GF-D8 (cell line): ENCODE measurements around the gene DPYD.

Experiments used
- DNase-seq: peaks from one replicate; lab custom pipeline; 2025; lab: John Stamatoyannopoulos, UW

DPYD gene

DNA sequence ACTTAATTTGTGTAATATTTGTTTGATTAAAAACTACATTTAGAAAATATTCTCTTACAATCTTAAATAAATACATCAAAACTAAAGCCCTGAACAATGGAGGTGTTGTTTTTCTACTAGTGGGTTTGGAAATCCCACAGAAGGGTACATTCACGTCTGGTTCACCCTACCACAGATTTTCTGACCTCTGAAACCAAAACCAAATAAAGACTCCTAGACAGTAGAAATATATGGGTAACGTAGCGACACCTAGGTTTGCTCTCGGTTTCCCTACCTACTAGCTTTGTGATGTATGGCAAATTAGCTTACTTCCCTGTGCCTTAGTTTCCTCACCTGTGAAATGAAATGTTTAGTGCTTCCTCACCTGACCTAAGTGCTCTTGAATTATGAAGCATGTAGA lies 312.6 kb downstream of the DPYD start:
- no peak for DNase-seq

DNA sequence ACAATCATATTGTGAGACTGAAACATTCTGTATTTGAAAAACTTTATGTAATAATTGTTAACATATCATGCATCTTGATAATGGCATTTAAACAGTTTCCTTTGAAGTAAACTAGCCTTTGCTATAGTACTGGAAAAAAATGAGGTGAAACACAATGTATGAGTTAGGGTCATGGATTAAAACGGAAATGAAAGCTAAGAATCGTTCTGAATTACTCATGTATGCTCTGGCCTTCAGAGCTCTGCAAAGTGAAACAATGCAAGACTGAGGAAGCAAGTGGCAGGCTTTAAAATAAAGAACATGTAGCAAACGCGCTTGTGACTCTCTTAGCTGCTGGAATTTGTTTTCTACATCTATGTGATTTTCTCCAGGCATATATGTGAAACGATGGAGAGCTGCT lies 317.1 kb downstream of the DPYD start:
- no peak for DNase-seq

DNA sequence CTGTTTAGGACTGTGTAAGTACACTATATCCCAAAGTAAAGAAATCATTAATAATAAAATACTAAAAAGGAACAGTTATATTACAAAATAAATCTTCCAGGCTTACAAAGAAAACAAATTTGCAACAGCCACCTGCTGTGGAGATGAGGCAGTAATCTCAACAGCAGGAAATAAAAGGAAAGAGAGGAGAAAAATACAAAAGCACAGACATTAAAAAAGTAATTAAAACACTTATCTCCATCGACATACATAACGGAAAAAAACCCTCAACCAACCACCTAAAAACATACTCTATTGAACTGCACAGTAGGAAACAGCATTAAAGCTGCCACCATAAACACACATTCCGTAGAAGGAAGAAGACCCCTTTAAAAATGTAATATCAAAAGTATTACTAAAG lies 317.6 kb downstream of the DPYD start:
- DNase-seq: no peak

DNA sequence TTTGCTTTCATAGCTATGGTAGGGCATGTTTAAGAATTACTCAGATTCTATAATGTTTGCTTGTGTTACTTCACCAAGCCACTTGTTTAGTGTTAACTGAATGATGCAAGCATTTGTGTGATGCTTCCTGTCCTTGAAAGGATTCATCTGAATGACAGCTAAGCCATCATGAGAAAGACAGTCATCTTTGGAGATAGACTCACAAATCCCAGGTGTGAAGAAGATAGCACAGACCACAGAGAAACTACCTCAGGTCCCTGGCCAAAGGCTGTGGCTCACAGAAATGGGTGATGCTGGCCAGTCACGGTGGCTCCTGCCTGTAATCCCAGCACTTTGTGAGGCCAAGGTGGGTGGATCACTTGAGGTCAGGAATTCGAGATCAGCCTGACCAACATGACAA lies 321.4 kb downstream of the DPYD start:
- DNase-seq: no peak

DNA sequence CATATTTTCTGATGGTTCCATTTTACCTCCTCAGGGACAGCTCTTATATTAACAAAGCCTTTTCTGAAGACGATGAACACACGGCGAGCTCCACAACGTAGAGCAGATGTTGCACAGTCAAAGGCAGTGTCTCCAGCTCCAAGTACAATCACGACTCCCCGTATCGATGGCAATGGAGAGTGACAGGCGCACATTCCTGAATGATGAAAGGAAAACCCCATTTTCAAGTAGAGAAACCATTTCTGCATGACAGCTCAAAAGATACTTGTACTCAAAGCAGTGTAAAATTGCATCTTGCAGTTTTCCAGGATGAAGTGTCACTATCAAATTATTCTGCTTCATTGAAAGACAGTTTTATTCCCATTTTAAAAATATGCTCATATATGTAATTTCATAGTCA lies 327.6 kb downstream of the DPYD start:
- DNase-seq: no peak

DNA sequence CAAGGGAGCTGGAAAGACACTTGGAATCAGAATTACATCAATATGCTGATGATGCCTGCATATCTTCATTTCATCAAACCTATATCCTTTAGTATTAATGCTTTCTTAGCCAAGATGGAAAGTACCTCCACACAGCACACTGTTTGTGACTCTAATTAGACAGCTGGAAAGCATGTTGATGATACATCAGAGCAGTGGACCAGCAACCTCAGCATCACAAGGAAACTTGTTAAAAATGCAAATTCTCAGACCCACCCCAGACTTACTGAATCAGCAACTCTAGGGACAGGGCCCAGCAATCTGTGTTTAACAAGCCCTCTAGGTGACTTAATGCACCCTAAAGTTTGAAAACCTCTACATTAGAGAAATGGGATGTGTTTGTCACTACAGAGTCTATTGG lies 332.1 kb downstream of the DPYD start:
- no peak for DNase-seq

DNA sequence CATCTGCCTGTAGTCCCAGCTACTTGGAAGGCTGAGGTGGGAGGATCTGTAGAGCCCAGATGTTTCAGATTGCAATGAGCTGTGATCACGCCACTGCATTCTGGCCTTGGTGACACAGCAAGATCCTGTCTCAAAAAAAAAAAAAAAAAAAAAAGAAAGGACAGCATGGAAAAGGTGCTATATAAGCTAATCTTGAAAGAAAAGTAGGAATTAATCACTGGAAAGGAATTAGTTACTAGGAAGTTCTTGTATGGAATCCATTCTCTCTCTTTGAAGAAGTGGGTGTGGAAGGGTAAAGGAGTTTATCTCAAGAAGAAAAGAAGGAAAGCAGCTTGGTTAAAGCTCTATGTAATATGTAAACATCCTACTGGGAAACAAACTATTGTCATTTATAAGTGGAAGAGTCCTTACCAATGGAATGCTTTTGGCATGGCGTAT lies 339.2 kb downstream of the DPYD start:
- no peak for DNase-seq

DNA sequence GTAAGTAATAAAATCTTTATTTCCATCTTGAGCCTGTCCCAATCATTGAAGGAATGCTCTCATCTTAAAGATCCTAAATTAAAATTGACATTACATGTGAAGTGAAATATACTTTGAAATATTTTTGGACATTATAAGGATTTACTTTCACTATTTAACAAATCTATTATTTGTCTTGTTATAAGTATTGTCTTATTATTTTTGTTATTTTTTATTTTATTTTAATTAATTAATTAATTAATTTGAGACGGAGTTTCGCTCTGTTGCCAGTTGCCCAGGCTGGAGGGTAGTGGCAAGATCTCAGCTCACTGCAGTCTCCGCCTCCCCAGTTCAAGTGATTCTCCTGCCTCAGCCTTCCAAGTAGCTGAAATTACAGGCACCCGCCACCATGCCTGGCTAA lies 343.2 kb downstream of the DPYD start:
- no peak for DNase-seq

DNA sequence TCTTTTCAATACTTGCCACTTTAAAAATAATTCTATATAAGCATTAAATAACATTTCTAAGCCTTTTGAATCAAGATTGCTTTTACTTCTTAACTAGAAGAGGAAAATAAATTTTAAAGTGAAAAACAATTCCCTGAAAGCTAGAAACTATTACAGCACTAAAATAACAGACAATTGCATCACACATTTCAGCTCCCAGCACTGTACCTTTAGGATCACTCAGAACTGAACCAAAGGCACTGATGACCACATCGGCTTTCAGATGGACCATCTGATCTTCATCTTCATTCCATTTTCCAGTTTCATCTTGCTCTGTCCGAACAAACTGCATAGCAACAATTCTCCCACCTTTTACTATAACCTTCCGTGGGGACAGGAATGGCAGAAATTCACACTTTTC lies 347.3 kb downstream of the DPYD start:
- DNase-seq: no peak

DNA sequence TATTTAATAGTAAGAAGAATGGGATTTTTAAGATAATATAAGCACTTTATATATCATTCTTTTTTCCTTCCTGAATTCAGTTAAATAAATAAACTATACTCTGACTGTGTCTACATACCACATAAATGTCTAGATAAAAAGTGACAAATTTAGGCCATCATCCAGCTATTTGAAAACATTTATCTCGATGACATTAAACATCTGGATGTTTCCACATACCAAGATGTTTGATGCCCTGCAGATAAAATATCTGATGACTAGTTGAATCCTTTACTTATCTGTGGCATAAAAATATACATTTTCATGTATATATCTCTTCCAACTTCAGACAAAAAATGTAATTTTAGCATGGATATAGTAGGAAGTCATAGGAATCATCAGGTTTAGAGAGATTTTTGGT lies 348.3 kb downstream of the DPYD start:
- no peak for DNase-seq

DNA sequence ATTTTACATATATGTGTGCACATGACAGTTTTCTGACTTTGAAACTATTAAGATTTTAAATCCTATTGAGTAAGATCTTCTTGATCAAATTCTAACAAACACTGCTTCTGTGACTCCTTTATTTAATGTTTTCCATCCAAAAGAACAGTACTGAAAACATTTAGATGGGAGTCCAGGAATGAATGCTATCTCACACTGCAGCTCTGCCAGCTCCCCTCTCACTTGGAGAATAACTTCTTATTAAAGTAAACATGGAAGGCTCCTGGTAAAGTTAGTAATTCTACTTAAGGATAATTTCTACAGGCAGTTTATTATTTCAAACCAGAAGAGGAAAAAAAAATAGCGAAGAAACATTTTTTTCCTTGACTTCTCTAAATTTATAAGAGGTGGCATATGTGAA lies 349.1 kb downstream of the DPYD start:
- DNase-seq: no peak

DNA sequence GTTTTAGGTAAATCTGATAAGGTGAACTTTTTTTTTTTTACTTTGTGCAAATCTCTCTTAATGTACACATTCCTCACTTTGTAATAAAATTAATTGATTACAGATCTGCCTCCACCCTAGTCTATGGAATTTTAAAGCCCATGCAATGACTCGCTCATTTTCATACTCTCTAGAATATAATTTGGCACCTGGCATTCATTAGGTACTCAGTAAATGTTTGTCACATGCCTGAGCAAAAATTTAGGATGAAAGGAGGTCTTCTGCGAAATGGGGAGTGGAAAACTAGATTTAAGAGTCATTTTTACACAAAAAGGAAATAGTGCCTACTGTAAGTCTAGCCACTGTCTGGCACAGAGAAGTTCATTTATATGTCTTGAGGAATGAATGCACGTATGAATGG lies 350.1 kb downstream of the DPYD start:
- no peak for DNase-seq

DNA sequence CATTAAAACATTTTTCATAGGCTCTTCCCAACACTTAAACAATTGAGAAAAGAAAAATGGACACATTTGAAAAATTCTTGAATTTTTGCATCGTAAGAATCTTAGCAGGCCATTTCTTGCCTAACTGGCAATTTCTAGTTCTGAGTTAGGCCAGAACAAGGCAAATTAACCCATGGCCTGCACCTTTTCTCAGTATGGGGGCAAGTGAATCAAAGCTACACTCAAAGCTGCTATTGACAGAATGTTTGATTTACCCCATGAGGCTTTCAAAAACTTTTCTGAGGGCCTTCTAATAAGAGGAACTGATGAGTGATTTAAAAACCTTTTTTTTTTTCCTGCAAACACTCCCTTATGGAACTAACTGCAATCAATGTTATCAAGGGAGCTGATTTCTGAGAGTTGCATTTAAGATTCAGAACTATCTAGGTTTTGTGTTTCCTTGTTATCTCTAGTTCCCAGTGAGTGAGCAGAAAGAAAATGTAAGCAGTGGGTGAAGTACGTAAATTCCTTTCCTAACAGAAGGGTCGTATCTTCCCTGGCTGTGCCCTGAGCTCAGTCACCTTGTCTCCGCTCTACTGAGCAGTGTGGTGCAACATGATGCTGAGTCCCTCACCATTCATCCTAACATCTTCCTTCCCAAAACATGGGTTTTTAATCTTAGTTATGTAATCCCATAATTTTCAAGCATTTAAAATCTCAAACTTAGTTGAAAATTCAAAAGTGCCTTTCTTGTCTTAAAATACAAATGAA lies 353.7 kb downstream of the DPYD start:
- no peak for DNase-seq

DNA sequence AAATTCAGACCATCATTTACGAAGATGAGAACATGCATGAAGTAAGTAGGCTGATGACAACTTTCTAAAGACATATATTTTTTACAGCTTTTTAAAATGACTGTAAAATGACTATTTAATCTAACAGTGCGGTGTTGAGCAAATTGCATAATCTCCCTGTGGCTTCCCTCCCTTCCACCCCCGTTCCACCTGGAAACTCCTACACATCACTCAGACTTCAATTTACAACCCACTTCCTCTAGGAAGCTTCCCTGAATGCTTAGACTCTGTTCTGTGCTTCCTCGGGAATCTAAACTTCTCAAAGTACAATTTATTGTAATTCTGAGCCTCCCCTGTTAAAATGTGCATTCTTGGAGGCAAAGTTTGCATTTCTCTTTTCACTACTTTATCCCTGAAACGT lies 354.9 kb downstream of the DPYD start:
- DNase-seq: peak; percentile 13

DNA sequence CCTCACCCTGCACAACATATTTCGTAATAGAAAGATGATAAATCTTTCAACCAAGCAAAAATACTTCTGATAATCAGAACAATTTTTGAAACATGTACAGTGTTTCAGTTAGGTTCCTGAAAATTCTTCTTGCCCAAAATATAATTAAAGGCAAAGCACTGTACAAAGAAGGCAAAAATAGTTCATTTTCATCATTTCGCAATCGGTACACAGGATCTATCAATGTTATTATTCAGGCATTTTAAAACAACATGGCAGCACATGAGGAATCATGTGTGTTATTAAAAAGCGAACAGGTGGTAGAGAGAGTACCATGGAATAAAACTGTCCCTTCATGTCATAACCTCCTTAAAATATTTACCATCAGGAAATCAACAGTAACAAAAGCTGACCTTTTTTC lies 356.9 kb downstream of the DPYD start:
- no peak for DNase-seq

DNA sequence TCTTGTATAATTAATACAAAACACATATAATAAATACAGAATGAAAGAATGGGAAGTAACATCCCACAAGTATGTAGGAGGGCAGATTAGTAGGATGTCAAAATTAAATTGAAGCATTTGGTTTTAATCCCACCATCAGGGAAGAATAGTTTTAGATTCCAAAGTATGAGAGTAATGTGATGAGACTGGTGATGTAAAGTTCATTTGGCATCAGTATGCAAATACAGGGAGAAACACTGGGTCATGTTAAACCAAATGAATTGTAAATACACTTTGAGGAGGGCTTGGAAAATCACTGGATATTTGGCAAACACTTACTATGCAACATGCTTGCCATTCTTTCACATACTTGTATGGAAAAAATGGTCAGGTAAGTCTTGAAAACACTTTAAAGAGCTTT lies 358.8 kb downstream of the DPYD start:
- no peak for DNase-seq

DNA sequence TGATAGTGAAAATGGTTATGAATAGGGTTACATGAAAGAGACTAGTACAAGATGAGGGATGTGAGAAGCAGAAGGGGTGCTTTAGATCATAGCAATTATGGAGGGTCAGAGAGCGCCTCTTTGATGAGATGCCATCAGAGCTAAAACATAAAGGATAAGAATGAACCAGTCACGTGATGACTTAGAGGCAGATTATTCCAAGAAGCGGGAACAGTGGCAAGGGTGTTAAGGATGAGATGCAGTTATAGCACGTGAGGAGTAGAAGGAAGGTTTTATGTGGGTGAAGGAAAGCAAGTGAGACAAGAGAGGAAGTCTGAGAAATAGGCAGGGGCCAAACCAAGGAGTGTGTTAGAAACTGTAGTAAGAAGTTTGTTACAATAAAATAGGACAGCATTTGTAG lies 360.1 kb downstream of the DPYD start:
- no peak for DNase-seq

DNA sequence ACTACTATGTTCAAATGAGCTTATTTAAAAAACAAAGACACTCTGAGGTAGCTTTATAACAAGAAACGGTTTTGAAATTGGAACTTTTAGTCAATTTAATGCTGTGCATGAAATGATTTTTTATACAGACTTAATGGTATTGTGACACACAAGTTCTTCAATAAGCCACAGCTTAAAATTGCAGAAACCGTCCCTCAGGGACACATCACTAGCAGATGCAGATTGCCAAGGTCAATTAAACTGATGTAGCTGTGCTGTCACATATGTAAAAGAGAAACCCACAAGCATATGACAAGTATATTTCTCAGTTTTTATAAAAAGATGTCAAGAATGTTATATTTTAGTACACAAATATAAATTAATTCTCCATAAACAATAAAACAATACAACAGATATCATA lies 366.9 kb downstream of the DPYD start:
- DNase-seq: no peak

DNA sequence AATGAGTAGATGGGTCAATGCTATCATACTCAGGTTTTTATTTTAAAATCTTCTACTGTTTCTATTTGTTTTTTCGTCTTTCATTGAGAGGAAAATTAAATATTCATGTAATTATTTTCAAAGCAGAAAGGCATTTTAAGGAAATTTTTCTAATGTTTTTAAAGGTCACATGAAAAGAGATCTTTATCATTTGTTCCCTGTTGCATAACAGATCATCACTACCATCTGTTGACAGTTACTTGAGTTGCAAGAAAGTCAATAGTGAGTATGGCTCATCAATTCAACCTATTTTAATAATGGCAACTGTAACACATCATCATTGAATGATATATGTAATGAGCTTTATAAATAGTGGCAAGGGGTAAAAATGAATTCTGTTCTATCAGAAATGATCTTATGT lies 369.7 kb downstream of the DPYD start:
- no peak for DNase-seq

DNA sequence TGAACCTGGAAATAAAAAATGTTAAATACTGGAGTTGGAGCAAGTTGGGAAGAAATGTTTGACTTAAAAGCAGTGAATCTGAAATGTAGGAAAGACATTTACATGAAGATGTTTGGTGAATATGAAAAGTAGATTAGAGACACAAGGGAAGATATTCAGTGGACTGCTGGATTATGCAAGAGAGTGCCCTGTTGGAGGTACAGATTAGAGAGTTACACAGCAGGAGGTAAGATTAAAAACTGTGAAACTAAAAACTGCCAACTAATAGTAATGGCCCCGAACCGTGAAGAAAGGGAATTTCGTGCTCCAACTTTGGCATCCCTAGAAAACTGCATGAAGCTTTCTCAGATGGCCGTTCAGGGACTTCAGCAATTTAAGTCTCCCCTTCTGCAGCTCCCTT lies 375.4 kb downstream of the DPYD start:
- no peak for DNase-seq

DNA sequence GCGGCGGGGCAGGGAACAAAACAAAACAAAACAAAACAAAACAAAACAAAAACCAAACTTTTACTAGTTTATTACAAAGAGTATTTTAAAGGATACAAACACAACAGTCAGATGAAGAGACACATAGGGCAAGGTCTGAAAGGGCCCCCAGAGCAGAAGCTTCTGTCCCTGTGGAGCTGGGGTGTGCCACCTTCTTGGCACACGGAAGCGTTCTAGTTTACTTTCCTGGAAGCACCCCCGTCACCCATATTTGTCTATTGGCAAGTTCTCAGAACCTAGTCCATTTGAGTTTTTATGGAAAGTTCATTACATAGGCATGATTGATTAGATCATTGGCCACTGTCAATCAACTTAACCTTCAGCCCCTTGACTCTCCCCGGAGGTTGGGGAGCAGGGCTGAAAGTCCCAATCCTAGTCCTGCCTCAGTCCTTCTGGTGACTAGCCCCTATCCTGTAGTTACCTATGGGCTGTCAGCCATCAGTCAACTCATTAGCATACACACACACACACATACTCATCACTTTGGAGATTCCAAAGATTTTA lies 380.4 kb downstream of the DPYD start:
- no peak for DNase-seq

DNA sequence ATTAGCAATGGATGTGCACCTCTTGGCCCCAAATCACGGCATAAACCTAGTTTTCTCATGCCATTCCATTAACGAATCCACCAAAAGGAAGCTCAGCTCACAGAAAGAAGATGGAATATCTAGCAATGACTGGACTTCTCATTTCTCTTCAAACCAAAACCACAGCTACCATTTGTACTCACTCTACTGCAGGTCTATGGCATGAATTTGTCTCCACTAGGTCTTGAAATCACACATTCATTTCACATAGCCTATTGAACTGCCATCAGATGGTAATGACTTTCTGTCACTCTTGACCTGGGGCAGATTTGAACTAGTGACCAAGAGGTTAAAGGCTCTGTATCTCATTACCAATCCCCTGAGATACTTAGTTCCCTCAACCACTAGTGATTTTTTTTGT lies 382.7 kb downstream of the DPYD start:
- DNase-seq: no peak

DNA sequence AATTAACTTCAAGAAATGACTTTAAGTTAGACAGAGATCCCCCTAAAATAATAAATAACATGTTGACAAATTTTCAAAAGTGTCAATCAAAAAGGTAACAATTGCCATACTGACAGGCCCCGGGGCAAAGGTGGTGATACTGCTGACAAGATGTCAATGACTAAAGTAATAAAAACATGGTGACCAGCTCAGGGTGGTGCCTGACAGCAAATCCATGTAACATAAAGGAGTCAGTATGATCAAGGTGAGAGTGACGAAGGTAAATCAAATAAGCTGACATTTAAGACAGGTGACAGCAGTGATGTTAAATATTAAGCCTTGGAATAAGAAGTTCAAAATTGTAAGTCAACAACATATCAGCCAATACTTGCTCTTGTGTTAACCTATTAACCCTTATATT lies 387.5 kb downstream of the DPYD start:
- DNase-seq: no peak

DNA sequence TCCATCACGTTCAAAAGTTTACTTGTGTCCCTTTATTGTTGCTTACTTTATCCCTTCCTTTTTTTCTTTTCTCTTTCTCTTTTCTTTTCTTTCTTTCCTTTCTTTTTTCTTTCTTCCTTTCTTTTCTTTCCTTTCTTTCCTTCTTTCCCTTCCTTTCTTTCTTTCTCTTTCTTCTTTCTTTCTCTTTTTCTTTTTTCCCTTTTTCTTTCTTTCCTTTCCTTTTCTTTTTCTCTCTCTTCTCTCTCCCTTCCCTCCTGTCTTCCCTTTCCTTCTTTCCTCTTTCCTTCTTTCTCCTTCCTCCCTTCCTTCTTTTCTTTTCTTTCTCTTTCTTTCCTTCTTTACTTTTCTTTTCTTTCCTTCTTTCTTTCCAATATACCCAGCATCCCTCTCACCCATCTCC lies 391.2 kb downstream of the DPYD start:
- no peak for DNase-seq
